K562 (cell line): ENCODE results near the gene ATP9A. TPM values are rescaled to one million over a fixed set of nuclear protein-coding genes. Genes with fewer than 3 reads are reported as not detected.

Experiments used
- ATF1 ChIP-seq, 2 experiments: fragments of 450-650 bp in 1 of 2; IDR thresholded peaks; 2 replicates each; pipeline ENCODE4 v1.6.1; 2016; ENCODE audit warnings: missing compliant biosample characterization in 1 of 2, missing genetic modification characterization in 1 of 2
- BRCA1 ChIP-seq, 2 experiments: fragments of 450-650 bp in 1 of 2; sonication (generic) in 1 of 2; formaldehyde crosslinking in 1 of 2; IDR thresholded peaks; 2 replicates each; pipeline versions ENCODE4 v1.5.0 to v1.6.1; 2017 to 2020; ENCODE audit warnings: mild to moderate bottlenecking in 1 of 2, missing genetic modification reagents in 1 of 2
- CAMTA2 ChIP-seq: fragments of 250-450 bp; sonication (Bioruptor Pico); conservative IDR thresholded peaks from 2 replicates; pipeline ENCODE4 v1.5.1; 2022
- CBFA2T3 ChIP-seq: fragments of 450-650 bp; IDR thresholded peaks from 2 replicates; pipeline ENCODE4 v1.6.1; 2017
- CCAR2 ChIP-seq: fragments of 200-400 bp; formaldehyde crosslinking; IDR thresholded peaks from 2 replicates; pipeline ENCODE4 v1.6.1; 2017; ENCODE audit warnings: mild to moderate bottlenecking, low read depth, low read length
- HDAC8 ChIP-seq: fragments of 450-650 bp; IDR thresholded peaks from 2 replicates; pipeline ENCODE4 v1.6.1; 2016; ENCODE audit warnings: mild to moderate bottlenecking, missing genetic modification characterization, moderate library complexity, missing compliant biosample characterization
- LCOR ChIP-seq: sonication (generic); formaldehyde crosslinking; IDR thresholded peaks from 2 replicates; pipeline ENCODE4 v1.8.0; 2022; ENCODE audit warnings: mild to moderate bottlenecking, missing genetic modification reagents
- MYC ChIP-seq, 2 experiments: fragments of 250-450 bp in 1 of 2; sonication (Bioruptor Pico) in 1 of 2; IDR thresholded peaks; 2 replicates each; pipeline versions ENCODE4 v1.5.1 to v1.6.1; 2012 to 2021; ENCODE audit warnings: low read depth in 2 of 2, borderline replicate concordance in 1 of 2, improper control_type of control experiment in 1 of 2, low read length in 1 of 2, mild to moderate bottlenecking in 1 of 2, moderate library complexity in 1 of 2
- NCOA1 ChIP-seq: fragments of 450-650 bp; IDR thresholded peaks from 2 replicates; pipeline ENCODE4 v1.6.1; 2016; ENCODE audit warnings: low read depth
- NUFIP1 ChIP-seq: fragments of 450-650 bp; IDR thresholded peaks from 2 replicates; pipeline ENCODE4 v1.6.1; 2018; ENCODE audit not compliant: partially characterized antibody
- POLR2A ChIP-seq: fragments of 450-650 bp; conservative IDR thresholded peaks from 2 replicates; pipeline ENCODE4 v1.6.1; 2016
- PPARD ChIP-seq: fragments of 250-450 bp; sonication (Bioruptor Pico); IDR thresholded peaks from 2 replicates; pipeline ENCODE4 v1.8.0; 2022; ENCODE audit warnings: inconsistent platforms, mild to moderate bottlenecking, moderate library complexity
- RBBP5 ChIP-seq: fragments of 200-600 bp; sonication (generic); IDR thresholded peaks from 2 replicates; pipeline ENCODE4 v1.6.1; 2012; ENCODE audit warnings: borderline replicate concordance, mild to moderate bottlenecking, low read length, control low read depth, inconsistent platforms; ENCODE audit not compliant: insufficient read depth, poor library complexity, severe bottlenecking
- SIN3B ChIP-seq: fragments of 450-650 bp; IDR thresholded peaks from 2 replicates; pipeline ENCODE4 v1.6.1; 2017; ENCODE audit warnings: low read depth, mild to moderate bottlenecking, moderate library complexity
- TAF15 ChIP-seq: fragments of 200-400 bp; formaldehyde crosslinking; IDR thresholded peaks from 2 replicates; pipeline ENCODE4 v1.6.1; 2017; ENCODE audit warnings: mild to moderate bottlenecking, low read depth, low read length, moderate library complexity
- TAF9B ChIP-seq: fragments of 450-650 bp; IDR thresholded peaks from 2 replicates; pipeline ENCODE4 v1.6.1; 2018; ENCODE audit warnings: mild to moderate bottlenecking; ENCODE audit not compliant: partially characterized antibody
- TBL1XR1 ChIP-seq, 2 experiments: IDR thresholded peaks; 2 replicates each; pipeline ENCODE4 v1.6.1; 2012; ENCODE audit warnings: improper control_type of control experiment in 2 of 2, low read length in 2 of 2, mild to moderate bottlenecking in 1 of 2
- TEAD1 ChIP-seq, 2 experiments: fragments of 450-650 bp in 1 of 2; sonication (generic) in 1 of 2; formaldehyde crosslinking; IDR thresholded peaks; 2 replicates each; pipeline versions ENCODE4 v1.4.0 to v1.8.0; 2020 to 2022; ENCODE audit warnings: mild to moderate bottlenecking in 2 of 2, missing genetic modification reagents in 1 of 2
- ZNF175 ChIP-seq: fragments of 200-800 bp; sonication (Bioruptor generic); IDR thresholded peaks from 2 replicates; pipeline ENCODE4 v1.6.1; 2016; ENCODE audit warnings: low read depth, mild to moderate bottlenecking, missing genetic modification characterization, missing compliant biosample characterization
- polyA plus RNA-seq, 8 experiments: library from polyadenylated mRNA; depleted of rRNA in 4 of 8; stranded (reverse) in 5 of 8; unstranded in 3 of 8; fragments of >200 nt; fragmentation: Nextera tagmentation in 2 of 8; fragmentation: Illumina TruSeq in 1 of 8; extraction: Ambion mirVana in 2 of 8; extraction: Trizol in 1 of 8; gene quantifications; 2 replicates each; pipeline versions ENCODE4 v1.2.1 to v1.2.3, GENCODE V29; 2011 to 2014; ENCODE audit warnings: inconsistent platforms in 1 of 8, missing spikeins in 1 of 8
- total RNA-seq, 7 experiments: library from RNA; depleted of rRNA in 6 of 7; stranded (reverse); fragments of >200 nt in 6 of 7; fragmentation: Illumina TruSeq in 2 of 7; extraction: Trizol in 2 of 7; gene quantifications; 2 replicates each; pipeline versions ENCODE4 v1.2.1 to v1.2.3, GENCODE V29; 2011 to 2021; ENCODE audit warnings: low replicate concordance in 1 of 7
- TF ChIP-seq, protein P1 (sequence below): sonication (generic); formaldehyde crosslinking; IDR thresholded peaks from 2 replicates; pipeline ENCODE4 v1.5.0; 2020; ENCODE audit warnings: missing genetic modification reagents
- TF ChIP-seq, protein P2 (sequence below), 3 experiments: IDR thresholded peaks in 2 of 3; conservative IDR thresholded peaks in 1 of 3; 2 replicates each; pipeline ENCODE4 v1.5.1; 2011 to 2012; ENCODE audit warnings: low read length in 3 of 3, mild to moderate bottlenecking in 3 of 3, control low read depth in 2 of 3, improper control_type of control experiment in 1 of 3, inconsistent platforms in 1 of 3, low read depth in 1 of 3, mixed read lengths in 1 of 3, moderate library complexity in 1 of 3; ENCODE audit not compliant: insufficient read depth in 2 of 3
- TF ChIP-seq, protein P3 (sequence below): fragments of 450-650 bp; conservative IDR thresholded peaks from 2 replicates; pipeline ENCODE4 v1.6.1; 2016; ENCODE audit warnings: missing genetic modification characterization, low read depth, mild to moderate bottlenecking, missing compliant biosample characterization, moderate library complexity
- TF ChIP-seq, protein P4 (sequence below): sonication (generic); formaldehyde crosslinking; IDR thresholded peaks from 2 replicates; pipeline ENCODE4 v1.8.0; 2022; ENCODE audit warnings: mild to moderate bottlenecking, missing genetic modification reagents

The ATP9A gene
- total and polyA plus RNA-seq, 9 of the 15 experiments (the other 6 are each of a cell fraction or from before 2014, with no cell fraction given) = 0.18 to 0.62 (median 0.29) TPM

DNA sequence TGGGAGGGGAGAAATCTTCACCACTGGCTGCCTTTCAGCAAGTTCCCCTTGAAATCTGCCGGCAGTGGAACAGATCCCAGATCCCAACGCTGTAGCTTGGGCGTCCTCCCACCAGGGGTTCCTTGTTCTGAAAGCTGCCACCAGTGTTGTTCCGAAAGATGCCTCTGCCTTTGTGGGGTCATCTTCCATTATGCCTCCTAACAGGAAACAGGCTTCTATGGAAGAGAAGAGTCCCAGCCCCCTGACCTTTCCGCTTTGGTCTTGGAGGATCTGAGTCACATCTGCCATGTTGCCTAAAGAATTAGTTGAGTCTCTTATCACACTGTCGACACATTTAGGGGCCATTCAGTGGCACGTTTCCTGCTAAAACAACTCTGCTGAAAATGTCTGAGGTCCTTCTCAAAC is 168.2 kb downstream of the ATP9A start (continued):
- TF ChIP-seq, protein P1, sequence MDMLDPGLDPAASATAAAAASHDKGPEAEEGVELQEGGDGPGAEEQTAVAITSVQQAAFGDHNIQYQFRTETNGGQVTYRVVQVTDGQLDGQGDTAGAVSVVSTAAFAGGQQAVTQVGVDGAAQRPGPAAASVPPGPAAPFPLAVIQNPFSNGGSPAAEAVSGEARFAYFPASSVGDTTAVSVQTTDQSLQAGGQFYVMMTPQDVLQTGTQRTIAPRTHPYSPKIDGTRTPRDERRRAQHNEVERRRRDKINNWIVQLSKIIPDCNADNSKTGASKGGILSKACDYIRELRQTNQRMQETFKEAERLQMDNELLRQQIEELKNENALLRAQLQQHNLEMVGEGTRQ (CRISPR knock-in tag) = no peak
- TF ChIP-seq NCOA1 (peak; percentile 42; the same call in 1 of the 2 replicates), CBFA2T3 (peak; percentile 82), MYC (IDR thresholded peaks at IDR 0.05; ENCODE audit: low read depth, low read length) (no peak), MYC (CRISPR knock-in tag; IDR thresholded peaks at IDR 0.05; ENCODE audit: borderline replicate concordance, low read depth) (no peak), RBBP5 (no peak), TAF15 (no peak), SIN3B (no peak), TBL1XR1 (IDR thresholded peaks at IDR 0.05; ENCODE audit: low read length in 2 of 2) (no peak), PPARD (CRISPR knock-in tag) (no peak), CAMTA2 (CRISPR knock-in tag) (no peak), BRCA1 (IDR thresholded peaks at IDR 0.05) (no peak), BRCA1 (CRISPR knock-in tag; IDR thresholded peaks at IDR 0.05) (no peak), CCAR2 (no peak), TAF9B (peak; percentile 28), NUFIP1 (no peak), TEAD1 (CRISPR knock-in tag; IDR thresholded peaks at IDR 0.05) (0 out of 4 replicates have a peak, but pooled peaks have one; percentile 5 to 33), LCOR (CRISPR knock-in tag) (peak; percentile 70), ZNF175 (CRISPR knock-in tag) (peak; percentile 31; the same call in 1 of the 2 replicates), ATF1 (CRISPR knock-in tag; IDR thresholded peaks at IDR 0.05) (no peak), ATF1 (tag; IDR thresholded peaks at IDR 0.05) (no peak), POLR2A (no peak), HDAC8 (no peak)
- TF ChIP-seq, protein P2, sequence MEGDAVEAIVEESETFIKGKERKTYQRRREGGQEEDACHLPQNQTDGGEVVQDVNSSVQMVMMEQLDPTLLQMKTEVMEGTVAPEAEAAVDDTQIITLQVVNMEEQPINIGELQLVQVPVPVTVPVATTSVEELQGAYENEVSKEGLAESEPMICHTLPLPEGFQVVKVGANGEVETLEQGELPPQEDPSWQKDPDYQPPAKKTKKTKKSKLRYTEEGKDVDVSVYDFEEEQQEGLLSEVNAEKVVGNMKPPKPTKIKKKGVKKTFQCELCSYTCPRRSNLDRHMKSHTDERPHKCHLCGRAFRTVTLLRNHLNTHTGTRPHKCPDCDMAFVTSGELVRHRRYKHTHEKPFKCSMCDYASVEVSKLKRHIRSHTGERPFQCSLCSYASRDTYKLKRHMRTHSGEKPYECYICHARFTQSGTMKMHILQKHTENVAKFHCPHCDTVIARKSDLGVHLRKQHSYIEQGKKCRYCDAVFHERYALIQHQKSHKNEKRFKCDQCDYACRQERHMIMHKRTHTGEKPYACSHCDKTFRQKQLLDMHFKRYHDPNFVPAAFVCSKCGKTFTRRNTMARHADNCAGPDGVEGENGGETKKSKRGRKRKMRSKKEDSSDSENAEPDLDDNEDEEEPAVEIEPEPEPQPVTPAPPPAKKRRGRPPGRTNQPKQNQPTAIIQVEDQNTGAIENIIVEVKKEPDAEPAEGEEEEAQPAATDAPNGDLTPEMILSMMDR (IDR thresholded peaks at IDR 0.05 in 2 of 3, conservative IDR thresholded peaks at IDR 0.05 in 1 of 3; ENCODE audit: insufficient read depth in 2 of 3, low read depth in 1 of 3, low read length in 3 of 3) = 0 out of 6 replicates have a peak, but pooled peaks of 1 of the 3 experiments have one; percentile 12
- TF ChIP-seq, protein P3, sequence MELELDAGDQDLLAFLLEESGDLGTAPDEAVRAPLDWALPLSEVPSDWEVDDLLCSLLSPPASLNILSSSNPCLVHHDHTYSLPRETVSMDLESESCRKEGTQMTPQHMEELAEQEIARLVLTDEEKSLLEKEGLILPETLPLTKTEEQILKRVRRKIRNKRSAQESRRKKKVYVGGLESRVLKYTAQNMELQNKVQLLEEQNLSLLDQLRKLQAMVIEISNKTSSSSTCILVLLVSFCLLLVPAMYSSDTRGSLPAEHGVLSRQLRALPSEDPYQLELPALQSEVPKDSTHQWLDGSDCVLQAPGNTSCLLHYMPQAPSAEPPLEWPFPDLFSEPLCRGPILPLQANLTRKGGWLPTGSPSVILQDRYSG (tag) = no peak
- TF ChIP-seq, protein P4, sequence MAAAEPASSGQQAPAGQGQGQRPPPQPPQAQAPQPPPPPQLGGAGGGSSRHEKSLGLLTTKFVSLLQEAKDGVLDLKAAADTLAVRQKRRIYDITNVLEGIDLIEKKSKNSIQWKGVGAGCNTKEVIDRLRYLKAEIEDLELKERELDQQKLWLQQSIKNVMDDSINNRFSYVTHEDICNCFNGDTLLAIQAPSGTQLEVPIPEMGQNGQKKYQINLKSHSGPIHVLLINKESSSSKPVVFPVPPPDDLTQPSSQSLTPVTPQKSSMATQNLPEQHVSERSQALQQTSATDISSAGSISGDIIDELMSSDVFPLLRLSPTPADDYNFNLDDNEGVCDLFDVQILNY (CRISPR knock-in tag) = no peak
